Left lobe of liver (tissue), 2 donors: Measurements from ENCODE around the gene CRYGA. TPM values are rescaled to one million over a fixed set of nuclear protein-coding genes. Genes with fewer than 3 reads are reported as not detected.
"Not testable (repeated sequence)": the region's sequence is repeated elsewhere in the genome, so short reads cannot be mapped to it uniquely, and the experiment has no call there.

Experiments
- ATAC-seq: fragments of 200-7000 bp; cut with Tn5 transposase; one replicate; pipeline ENCODE4 v1.9.1; 2020; ENCODE audit warnings: mild to moderate bottlenecking, moderate library complexity
- DNase-seq: peaks from one replicate; pipeline ENCODE4 v3.0.0-alpha.2; 2020; ENCODE audit warnings: low spot score
- total RNA-seq: library from RNA; stranded (reverse); gene quantifications from one replicate; pipeline ENCODE4 v1.2.1, GENCODE V29; 2021
- donor health status: DM: no; HTN: no; CAD: no; lungs with moderate emphysema.
- donor health status: DM: no; HTN: yes; CAD: no.

The CRYGA gene
- total RNA-seq, 1 donor from 2014 or later: not detected

DNA sequence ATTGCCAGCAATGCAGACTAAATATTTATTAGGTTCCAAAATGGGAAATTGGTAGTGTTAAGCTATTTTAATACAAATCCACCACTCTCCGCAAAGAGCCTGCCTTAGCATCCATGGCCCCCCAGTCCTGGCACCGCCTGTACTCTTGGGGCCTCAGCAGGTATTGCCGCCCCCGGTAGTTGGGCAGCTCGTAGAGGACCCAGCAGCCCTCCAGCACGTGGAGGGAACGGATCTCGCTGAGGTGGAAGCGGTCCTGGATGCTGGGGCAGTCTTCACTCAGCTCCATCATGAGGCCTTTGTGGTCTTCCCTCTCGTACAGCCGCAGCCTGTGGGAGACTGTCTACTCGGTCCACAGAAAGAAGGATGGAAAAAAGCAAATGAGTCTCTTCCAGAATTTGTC is 35.3 kb downstream of the CRYGA start:
- DNase-seq: no peak
- ATAC-seq: no peak

DNA sequence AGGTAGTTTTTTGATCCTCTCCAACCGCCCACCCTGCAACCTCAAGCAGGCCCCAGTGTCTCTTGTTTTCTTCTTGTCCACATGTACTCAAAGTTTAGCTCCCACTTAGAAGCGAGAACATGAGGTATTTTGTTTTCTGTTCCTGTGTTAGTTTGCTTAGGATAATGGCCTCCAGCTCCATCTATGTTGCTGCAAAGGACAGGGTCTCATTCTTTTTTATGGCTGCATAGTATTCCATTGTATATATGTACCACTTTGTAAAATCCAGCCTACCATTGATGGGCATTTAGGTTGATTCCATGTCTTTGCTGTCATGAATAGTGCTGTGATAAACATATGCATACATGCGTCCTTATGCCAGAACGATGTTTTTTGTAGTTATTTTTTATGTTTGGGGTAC is 36.3 kb downstream of the CRYGA start:
- DNase-seq: no peak

DNA sequence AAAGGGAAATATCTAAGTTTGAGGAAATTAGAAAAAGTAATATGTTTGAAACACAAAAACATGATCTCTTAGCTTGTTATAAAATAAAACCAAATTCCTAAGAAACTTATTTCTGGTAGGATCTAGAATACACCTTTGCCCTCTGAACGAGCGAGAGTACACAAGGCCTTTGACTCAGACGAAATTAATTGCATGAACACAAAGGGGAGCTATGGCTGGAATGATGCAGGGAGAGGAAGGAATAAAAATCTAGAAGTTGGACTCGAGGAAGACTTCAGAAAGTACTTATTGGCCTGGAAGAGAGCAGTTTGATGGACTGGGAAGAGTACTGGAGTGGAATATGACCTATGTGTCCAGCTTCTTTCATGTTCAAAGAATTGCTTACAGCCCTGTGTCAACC is 38.1 kb downstream of the CRYGA start:
- no peak for ATAC-seq
- DNase-seq: no peak

More for the DNA sequence above, 36.3 kb downstream of the CRYGA start:
- no peak for ATAC-seq

DNA sequence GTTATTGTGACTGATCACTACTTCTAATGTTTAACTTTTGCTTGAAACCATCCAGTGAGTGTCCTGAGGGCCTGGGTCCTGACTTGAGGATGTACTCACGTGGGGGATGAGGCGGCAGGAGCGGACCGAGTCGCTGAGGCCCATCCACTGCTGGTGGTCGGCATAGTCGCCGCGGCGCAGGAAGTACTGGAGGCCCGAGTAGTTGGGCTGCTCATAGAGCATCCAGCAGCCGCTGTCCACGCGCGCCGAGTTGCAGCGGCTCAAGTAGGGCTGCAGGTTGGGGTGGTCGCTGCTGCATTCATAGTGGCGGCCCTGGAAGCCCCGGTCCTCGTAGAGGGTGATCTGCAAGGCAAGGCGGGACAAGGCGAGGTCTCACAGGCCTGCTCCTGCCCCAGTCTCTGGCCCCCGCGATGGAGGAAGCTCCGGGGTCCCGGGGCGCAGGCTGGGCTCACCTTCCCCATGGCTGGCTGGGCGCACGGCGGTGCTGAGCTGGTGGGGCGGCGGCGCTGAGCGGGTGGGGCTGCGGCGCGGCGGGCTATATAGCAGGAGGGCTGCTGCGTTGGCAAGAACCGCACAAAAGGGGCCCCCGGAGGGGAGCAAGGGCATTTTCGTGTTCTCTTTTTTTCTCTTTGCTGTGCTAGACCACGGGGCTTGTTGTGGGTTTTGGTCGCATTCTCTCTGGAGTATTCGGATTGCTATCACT is 39.2 kb downstream of the CRYGA start, which contains the start of gene CRYGD:
Gene CRYGD (minus strand): TSS at position 512 of the 703 bp plus-strand sequence. CDS start 51 bp downstream, at position 461.
- ATAC-seq, DNase-seq: not testable (repeated sequence)

DNA sequence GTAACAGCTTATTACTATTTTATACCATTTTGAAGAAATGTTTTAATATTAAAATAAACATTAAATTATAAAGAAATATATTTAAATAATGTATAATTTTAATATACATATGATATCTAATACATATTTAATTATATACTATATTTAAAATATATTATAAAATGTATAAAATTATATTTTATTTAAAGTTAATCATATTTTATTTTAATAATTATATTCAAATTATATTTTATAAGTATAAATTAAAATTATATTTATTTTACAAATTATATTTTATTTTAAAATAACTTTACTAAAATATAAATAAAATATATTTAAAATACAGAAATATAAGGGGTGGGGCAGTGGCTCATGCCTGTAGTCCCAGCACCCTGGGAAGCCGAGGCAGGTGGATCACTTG is 41.1 kb downstream of the CRYGA start:
- ATAC-seq: no peak

DNA sequence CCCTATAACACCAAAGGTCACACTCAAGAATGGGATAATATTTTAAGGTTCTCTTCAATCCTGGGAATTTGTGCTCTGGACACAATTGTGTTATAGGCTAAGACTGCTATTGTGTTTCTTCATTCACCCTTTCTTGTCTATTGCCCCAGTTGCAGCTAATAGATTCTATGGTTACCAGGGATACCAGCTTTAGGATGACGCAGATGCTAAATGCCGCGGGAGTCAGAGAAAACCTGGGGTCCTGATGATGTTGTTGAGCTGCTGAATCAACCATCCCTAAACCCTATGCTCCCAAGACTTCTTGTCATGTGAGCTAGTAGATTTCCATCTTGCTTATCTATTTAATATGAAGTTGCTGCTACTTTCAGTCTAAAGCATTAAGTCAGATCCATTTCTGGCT is 44.5 kb downstream of the CRYGA start:
- ATAC-seq: no peak
- DNase-seq: no peak

More for the DNA sequence above, 41.1 kb downstream of the CRYGA start:
- no peak for DNase-seq

DNA sequence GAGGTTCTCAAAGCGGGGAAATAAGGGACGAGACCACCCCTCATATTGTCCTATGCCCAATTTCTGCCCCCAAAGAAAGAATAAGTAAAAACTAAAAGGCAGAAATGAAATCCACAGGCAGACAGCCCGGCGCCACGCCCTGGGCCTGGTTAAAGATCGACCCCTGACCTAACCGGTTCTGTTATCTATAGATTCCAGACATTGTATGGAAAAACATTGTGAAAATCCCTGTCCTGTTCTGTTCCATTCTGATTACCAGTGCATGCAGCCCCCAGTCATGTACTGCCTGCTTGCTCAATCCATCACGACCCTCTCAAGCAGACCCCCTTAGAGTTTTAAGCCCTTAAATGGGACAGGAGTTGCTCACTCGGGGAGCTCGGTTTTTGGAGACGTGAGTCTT is 46.0 kb downstream of the CRYGA start:
- ATAC-seq, DNase-seq: not testable (repeated sequence)

DNA sequence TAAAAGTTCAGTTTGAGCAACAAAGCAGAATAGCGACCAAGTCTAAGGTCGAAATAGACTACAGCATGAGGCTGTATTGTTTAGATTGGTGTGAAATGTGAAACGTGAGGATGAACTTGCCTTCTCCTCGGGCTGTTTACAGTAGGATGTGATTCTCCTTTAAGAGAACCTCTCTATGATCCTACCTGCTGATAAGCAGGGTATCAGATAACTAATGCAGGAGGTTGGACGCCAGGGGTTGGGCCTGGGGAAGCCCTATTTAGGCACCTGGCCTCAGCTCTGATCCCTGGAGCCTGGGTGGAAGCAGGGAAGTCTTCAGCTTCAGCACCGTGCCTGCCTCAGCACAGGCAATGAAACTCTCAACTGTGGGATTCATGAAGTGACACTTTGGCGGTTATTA is 50.4 kb downstream of the CRYGA start:
- ATAC-seq: no peak
- no peak for DNase-seq

DNA sequence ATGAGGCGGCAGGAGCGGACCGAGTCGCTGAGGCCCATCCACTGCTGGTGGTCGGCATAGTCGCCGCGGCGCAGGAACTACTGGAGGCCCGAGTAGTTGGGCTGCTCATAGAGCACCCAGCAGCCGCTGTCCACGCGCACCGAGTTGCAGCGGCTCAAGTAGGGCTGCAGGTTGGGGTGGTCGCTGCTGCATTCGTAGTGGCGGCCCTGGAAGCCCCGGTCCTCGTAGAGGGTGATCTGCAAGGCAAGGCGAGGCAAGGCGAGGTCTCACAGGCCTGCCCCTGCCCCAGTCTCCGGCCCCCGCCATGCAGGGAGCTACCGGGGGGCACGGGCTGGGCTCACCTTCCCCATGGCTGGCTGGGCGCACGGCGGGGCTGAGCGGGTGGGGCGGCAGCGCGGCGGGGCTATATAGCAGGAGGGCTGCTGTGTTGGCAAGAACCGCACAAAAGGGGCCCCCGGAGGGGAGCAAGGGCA is 51.1 kb downstream of the CRYGA start:
- not testable (repeated sequence) for DNase-seq, ATAC-seq

Other genes with a start within 250 kb of the CRYGA start
- gene PLEKHM3, start 138.1 kb downstream of the CRYGA start, total RNA-seq: 8.5 TPM
- not detected for gene CRYGD, start 39.1 kb downstream of the CRYGA start, total RNA-seq
- not detected for gene CRYGC, start 33.8 kb downstream of the CRYGA start, total RNA-seq
- not detected for gene CRYGB, start 17.4 kb downstream of the CRYGA start, total RNA-seq
- not detected for gene C2orf80, start 26.4 kb upstream of the CRYGA start, total RNA-seq
- 293 TPM for gene IDH1, start 91.5 kb upstream of the CRYGA start, total RNA-seq
- gene PIKFYVE, start 102.7 kb upstream of the CRYGA start, total RNA-seq: 12.8 TPM
- gene PTH2R, start 243.2 kb upstream of the CRYGA start, total RNA-seq: 0.18 TPM